ENCODE data around the gene MAP1A.

The MAP1A gene

GRCh38 chr15:43522247-43522646, 4.8 kb downstream of the MAP1A start:
- Histone ChIP-seq H3K27ac (ENCODE audit: low read depth, low read length) (no peak overlapping the region), H3K27me3 (ENCODE audit: control insufficient read depth, insufficient read depth, low read length) (peaks cover 49% of the 10 kb centered on the region), H3K9me3 (ENCODE audit: control insufficient read depth, insufficient read depth, low read depth, low read length) (no peaks in the 10 kb centered on the region), H3K4me3 (ENCODE audit: low read depth, low read length) (no peak overlapping the region), H3K4me1 (ENCODE audit: control insufficient read depth, insufficient read depth, low read length) (peaks cover 13% of the 10 kb centered on the region), H3K9ac (ENCODE audit: low read length) (no peak overlapping the region), H3K36me3 (ENCODE audit: control insufficient read depth, insufficient read depth, low read length) (no peaks in the 10 kb centered on the region)

DNA sequence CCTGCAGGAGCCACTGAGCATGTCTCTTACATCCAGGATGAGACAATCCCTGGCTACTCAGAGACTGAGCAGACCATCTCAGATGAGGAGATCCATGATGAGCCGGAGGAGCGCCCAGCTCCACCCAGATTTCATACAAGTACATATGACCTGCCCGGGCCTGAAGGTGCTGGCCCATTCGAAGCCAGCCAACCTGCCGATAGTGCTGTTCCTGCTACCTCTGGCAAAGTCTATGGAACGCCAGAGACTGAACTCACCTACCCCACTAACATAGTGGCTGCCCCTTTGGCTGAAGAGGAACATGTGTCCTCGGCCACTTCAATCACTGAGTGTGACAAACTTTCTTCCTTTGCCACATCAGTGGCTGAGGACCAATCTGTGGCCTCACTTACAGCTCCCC, 6.2 kb downstream of the MAP1A start:
- no peak overlapping the region for H3K27ac ChIP-seq (ENCODE audit: low read depth, low read length)
- peaks cover 37% of the 10 kb centered on the region for H3K27me3 ChIP-seq (ENCODE audit: control insufficient read depth, insufficient read depth, low read length)
- H3K4me1 ChIP-seq (ENCODE audit: control insufficient read depth, insufficient read depth, low read length), result peaks cover 4% of the 10 kb centered on the region; the same call in 1 of the 2 replicates
- no peaks in the 10 kb centered on the region for H3K9me3 ChIP-seq (ENCODE audit: control insufficient read depth, insufficient read depth, low read depth, low read length)
- H3K36me3 ChIP-seq (ENCODE audit: control insufficient read depth, insufficient read depth, low read length), result no peaks in the 10 kb centered on the region
- H3K4me3 ChIP-seq (ENCODE audit: low read depth, low read length), result no peak overlapping the region
- H3K9ac ChIP-seq (ENCODE audit: low read length), result no peak overlapping the region

DNA sequence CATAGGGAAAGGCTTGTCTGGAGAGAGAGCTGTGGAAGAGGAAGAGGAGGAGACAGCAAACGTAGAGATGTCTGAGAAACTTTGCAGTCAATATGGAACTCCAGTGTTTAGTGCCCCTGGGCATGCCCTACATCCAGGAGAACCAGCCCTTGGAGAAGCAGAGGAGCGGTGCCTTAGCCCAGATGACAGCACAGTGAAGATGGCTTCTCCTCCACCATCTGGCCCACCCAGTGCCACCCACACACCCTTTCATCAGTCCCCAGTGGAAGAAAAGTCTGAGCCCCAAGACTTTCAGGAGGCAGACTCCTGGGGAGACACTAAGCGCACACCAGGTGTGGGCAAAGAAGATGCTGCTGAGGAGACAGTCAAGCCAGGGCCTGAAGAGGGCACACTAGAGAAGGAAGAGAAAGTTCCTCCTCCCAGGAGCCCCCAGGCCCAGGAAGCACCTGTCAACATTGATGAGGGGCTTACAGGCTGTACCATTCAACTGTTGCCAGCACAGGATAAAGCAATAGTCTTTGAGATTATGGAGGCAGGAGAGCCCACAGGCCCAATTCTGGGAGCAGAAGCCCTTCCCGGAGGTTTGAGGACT, 6.9 kb downstream of the MAP1A start:
- Histone ChIP-seq H3K27ac (ENCODE audit: low read depth, low read length) (no peak overlapping the region), H3K9me3 (ENCODE audit: control insufficient read depth, insufficient read depth, low read depth, low read length) (no peaks in the 10 kb centered on the region), H3K36me3 (ENCODE audit: control insufficient read depth, insufficient read depth, low read length) (no peaks in the 10 kb centered on the region), H3K27me3 (ENCODE audit: control insufficient read depth, insufficient read depth, low read length) (peaks cover 30% of the 10 kb centered on the region), H3K4me3 (ENCODE audit: low read depth, low read length) (no peak overlapping the region), H3K4me1 (ENCODE audit: control insufficient read depth, insufficient read depth, low read length) (no peaks in the 10 kb centered on the region), H3K9ac (ENCODE audit: low read length) (no peak overlapping the region)

DNA sequence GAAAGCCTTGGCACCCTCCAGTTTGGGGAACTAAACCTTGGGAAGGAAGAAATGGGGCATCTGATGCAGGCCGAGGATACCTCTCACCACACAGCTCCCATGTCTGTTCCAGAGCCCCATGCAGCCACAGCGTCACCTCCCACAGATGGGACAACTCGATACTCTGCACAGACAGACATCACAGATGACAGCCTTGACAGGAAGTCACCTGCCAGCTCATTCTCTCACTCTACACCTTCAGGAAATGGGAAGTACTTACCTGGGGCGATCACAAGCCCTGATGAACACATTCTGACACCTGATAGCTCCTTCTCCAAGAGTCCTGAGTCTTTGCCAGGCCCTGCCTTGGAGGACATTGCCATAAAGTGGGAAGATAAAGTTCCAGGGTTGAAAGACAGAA, 7.7 kb downstream of the MAP1A start:
- Histone ChIP-seq H3K27me3 (ENCODE audit: control insufficient read depth, insufficient read depth, low read length) (peaks cover 22% of the 10 kb centered on the region), H3K4me1 (ENCODE audit: control insufficient read depth, insufficient read depth, low read length) (peaks cover 5% of the 10 kb centered on the region; the same call in 1 of the 2 replicates), H3K9ac (ENCODE audit: low read length) (no peak overlapping the region), H3K36me3 (ENCODE audit: control insufficient read depth, insufficient read depth, low read length) (no peaks in the 10 kb centered on the region), H3K4me3 (ENCODE audit: low read depth, low read length) (no peak overlapping the region), H3K9me3 (ENCODE audit: control insufficient read depth, insufficient read depth, low read depth, low read length) (no peaks in the 10 kb centered on the region), H3K27ac (ENCODE audit: low read depth, low read length) (no peak overlapping the region)

DNA sequence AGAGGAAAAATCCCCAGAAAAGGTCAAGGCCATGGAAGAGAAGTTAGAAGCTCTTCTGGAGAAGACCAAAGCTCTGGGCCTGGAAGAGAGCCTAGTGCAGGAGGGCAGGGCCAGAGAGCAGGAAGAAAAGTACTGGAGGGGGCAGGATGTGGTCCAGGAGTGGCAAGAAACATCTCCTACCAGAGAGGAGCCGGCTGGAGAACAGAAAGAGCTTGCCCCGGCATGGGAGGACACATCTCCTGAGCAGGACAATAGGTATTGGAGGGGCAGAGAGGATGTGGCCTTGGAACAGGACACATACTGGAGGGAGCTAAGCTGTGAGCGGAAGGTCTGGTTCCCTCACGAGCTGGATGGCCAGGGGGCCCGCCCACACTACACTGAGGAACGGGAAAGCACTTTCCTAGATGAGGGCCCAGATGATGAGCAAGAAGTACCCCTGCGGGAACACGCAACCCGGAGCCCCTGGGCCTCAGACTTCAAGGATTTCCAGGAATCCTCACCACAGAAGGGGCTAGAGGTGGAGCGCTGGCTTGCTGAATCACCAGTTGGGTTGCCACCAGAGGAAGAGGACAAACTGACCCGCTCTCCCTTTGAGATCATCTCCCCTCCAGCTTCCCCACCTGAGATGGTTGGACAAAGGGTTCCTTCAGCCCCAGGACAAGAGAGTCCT, 9.0 kb downstream of the MAP1A start:
- peaks cover 12% of the 10 kb centered on the region for H3K4me1 ChIP-seq (ENCODE audit: control insufficient read depth, insufficient read depth, low read length)
- no peaks in the 10 kb centered on the region for H3K36me3 ChIP-seq (ENCODE audit: control insufficient read depth, insufficient read depth, low read length)
- H3K27me3 ChIP-seq (ENCODE audit: control insufficient read depth, insufficient read depth, low read length), result peaks cover 15% of the 10 kb centered on the region
- no peaks in the 10 kb centered on the region for H3K9me3 ChIP-seq (ENCODE audit: control insufficient read depth, insufficient read depth, low read depth, low read length)
- no peak overlapping the region for H3K27ac ChIP-seq (ENCODE audit: low read depth, low read length)
- no peak overlapping the region for H3K4me3 ChIP-seq (ENCODE audit: low read depth, low read length)
- no peak overlapping the region for H3K9ac ChIP-seq (ENCODE audit: low read length)

- Histone ChIP-seq H3K27me3 (ENCODE audit: control insufficient read depth, insufficient read depth, low read length) (peaks cover 11% of the 10 kb centered on the region), H3K9ac (ENCODE audit: low read length) (no peak overlapping the region), H3K4me1 (ENCODE audit: control insufficient read depth, insufficient read depth, low read length) (peaks cover 16% of the 10 kb centered on the region), H3K4me3 (ENCODE audit: low read depth, low read length) (no peak overlapping the region), H3K36me3 (ENCODE audit: control insufficient read depth, insufficient read depth, low read length) (no peaks in the 10 kb centered on the region), H3K27ac (ENCODE audit: low read depth, low read length) (no peak overlapping the region), H3K9me3 (ENCODE audit: control insufficient read depth, insufficient read depth, low read depth, low read length) (no peaks in the 10 kb centered on the region)
These were observed 9.8 kb downstream of the MAP1A start for GRCh38 chr15:43527016-43527801.

DNA sequence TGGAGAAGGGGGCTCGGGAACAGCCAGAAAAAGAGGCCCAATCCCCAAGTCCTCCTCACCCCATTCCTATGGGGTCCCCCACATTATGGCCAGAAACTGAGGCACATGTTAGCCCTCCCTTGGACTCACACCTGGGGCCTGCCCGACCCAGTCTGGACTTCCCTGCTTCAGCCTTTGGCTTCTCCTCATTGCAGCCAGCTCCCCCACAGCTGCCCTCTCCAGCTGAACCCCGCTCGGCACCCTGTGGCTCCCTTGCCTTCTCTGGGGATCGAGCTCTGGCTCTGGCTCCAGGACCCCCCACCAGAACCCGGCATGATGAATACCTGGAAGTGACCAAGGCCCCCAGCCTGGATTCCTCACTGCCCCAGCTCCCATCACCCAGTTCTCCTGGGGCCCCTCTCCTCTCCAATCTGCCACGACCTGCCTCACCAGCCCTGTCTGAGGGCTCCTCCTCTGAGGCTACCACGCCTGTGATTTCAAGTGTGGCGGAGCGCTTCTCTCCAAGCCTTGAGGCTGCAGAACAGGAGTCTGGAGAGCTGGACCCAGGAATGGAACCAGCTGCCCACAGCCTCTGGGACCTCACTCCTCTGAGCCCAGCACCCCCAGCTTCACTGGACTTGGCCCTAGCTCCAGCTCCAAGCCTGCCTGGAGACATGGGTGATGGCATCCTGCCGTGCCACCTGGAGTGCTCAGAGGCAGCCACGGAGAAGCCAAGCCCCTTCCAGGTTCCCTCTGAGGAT, 10.6 kb downstream of the MAP1A start:
- H3K27me3 ChIP-seq (ENCODE audit: control insufficient read depth, insufficient read depth, low read length), result peaks cover 3% of the 10 kb centered on the region; the same call in 1 of the 2 replicates
- H3K27ac ChIP-seq (ENCODE audit: low read depth, low read length), result no peak overlapping the region
- H3K36me3 ChIP-seq (ENCODE audit: control insufficient read depth, insufficient read depth, low read length), result no peaks in the 10 kb centered on the region
- H3K9me3 ChIP-seq (ENCODE audit: control insufficient read depth, insufficient read depth, low read depth, low read length), result no peaks in the 10 kb centered on the region
- H3K4me1 ChIP-seq (ENCODE audit: control insufficient read depth, insufficient read depth, low read length), result peaks cover 16% of the 10 kb centered on the region
- H3K9ac ChIP-seq (ENCODE audit: low read length), result no peak overlapping the region
- H3K4me3 ChIP-seq (ENCODE audit: low read depth, low read length), result no peak overlapping the region

DNA sequence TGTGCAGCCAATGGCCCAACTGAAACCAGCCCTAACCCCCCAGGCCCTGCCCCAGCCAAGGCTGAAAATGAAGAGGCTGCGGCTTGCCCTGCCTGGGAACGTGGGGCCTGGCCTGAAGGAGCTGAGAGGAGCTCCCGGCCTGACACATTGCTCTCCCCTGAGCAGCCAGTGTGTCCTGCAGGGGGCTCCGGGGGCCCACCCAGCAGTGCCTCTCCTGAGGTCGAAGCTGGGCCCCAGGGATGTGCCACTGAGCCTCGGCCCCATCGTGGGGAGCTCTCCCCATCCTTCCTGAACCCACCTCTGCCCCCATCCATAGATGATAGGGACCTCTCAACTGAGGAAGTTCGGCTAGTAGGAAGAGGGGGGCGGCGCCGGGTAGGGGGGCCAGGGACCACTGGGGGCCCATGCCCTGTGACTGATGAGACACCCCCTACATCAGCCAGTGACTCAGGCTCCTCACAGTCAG, 11.2 kb downstream of the MAP1A start:
- Histone ChIP-seq H3K9ac (ENCODE audit: low read length) (no peak overlapping the region), H3K4me3 (ENCODE audit: low read depth, low read length) (no peak overlapping the region), H3K9me3 (ENCODE audit: control insufficient read depth, insufficient read depth, low read depth, low read length) (no peaks in the 10 kb centered on the region), H3K27ac (ENCODE audit: low read depth, low read length) (no peak overlapping the region), H3K36me3 (ENCODE audit: control insufficient read depth, insufficient read depth, low read length) (no peaks in the 10 kb centered on the region), H3K27me3 (ENCODE audit: control insufficient read depth, insufficient read depth, low read length) (no peaks in the 10 kb centered on the region), H3K4me1 (ENCODE audit: control insufficient read depth, insufficient read depth, low read length) (peaks cover 16% of the 10 kb centered on the region)

DNA sequence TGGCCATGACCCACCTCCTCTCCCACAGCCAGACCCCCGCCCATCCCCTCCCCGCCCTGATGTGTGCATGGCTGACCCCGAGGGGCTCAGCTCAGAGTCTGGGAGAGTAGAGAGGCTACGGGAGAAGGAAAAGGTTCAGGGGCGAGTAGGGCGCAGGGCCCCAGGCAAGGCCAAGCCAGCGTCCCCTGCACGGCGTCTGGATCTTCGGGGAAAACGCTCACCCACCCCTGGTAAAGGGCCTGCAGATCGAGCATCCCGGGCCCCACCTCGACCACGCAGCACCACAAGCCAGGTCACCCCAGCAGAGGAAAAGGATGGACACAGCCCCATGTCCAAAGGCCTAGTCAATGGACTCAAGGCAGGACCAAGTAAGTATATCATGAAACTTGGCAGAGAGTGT, 11.7 kb downstream of the MAP1A start:
- Histone ChIP-seq H3K9me3 (ENCODE audit: control insufficient read depth, insufficient read depth, low read depth, low read length) (no peaks in the 10 kb centered on the region), H3K4me1 (ENCODE audit: control insufficient read depth, insufficient read depth, low read length) (peaks cover 16% of the 10 kb centered on the region), H3K9ac (ENCODE audit: low read length) (no peak overlapping the region), H3K27me3 (ENCODE audit: control insufficient read depth, insufficient read depth, low read length) (no peaks in the 10 kb centered on the region), H3K27ac (ENCODE audit: low read depth, low read length) (no peak overlapping the region), H3K36me3 (ENCODE audit: control insufficient read depth, insufficient read depth, low read length) (no peaks in the 10 kb centered on the region), H3K4me3 (ENCODE audit: low read depth, low read length) (no peak overlapping the region)

DNA sequence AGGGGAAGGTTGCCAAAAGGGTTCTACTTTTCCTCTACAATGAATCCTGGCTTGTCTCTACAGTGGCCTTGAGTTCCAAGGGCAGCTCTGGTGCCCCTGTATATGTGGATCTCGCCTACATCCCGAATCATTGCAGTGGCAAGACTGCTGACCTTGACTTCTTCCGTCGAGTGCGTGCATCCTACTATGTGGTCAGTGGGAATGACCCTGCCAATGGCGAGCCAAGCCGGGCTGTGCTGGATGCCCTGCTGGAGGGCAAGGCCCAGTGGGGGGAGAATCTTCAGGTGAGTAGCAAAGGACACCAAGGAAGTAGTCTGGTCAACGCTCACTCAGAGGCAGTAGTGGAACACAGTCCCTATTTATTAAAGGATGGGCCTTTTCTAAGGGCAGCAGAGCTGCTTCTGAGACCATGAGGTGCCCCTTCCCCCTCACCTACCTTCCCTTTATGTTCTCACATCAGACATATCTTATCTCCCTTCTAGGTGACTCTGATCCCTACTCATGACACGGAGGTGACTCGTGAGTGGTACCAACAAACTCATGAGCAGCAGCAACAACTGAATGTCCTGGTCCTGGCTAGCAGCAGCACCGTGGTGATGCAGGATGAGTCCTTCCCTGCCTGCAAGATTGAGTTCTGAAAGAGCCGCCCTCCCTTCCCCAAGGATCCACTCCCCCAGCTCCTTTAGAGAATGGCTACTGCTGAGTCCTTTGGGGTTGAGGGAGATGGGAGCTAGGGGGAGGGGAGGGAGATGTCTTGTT, 12.4 kb downstream of the MAP1A start:
- Histone ChIP-seq H3K4me1 (ENCODE audit: control insufficient read depth, insufficient read depth, low read length) (peaks cover 16% of the 10 kb centered on the region), H3K9me3 (ENCODE audit: control insufficient read depth, insufficient read depth, low read depth, low read length) (no peaks in the 10 kb centered on the region), H3K4me3 (ENCODE audit: low read depth, low read length) (no peak overlapping the region), H3K36me3 (ENCODE audit: control insufficient read depth, insufficient read depth, low read length) (no peaks in the 10 kb centered on the region), H3K9ac (ENCODE audit: low read length) (no peak overlapping the region), H3K27ac (ENCODE audit: low read depth, low read length) (no peak overlapping the region), H3K27me3 (ENCODE audit: control insufficient read depth, insufficient read depth, low read length) (no peaks in the 10 kb centered on the region)

All from HUES6 (cell line).